HK-2 (cell line): ENCODE measurements around the gene FERMT2.

Source experiments
- DNase-seq: peaks from one replicate; pipeline ENCODE4 v3.0.0-alpha.2; 2018; ENCODE audit not compliant: unreplicated experiment

Gene FERMT2

DNA sequence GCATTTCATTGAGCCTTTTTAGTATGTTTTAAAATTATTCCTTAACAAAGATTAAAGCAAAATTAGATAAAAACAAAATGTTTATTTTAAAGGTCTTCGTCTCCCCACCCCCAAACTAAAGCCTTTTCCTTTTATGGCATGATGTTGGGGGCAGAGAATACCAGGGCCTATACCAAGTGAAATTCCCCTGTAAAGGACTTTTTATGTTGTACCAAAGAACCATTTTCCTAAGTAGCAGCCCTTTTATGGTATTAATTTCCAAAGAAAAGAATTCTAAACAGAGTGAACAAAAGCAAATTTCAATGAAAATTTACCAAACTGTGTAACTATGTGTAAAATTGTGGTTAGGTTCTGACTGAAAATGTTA is 87.5 kb downstream of the FERMT2 start:
- no peak for DNase-seq

DNA sequence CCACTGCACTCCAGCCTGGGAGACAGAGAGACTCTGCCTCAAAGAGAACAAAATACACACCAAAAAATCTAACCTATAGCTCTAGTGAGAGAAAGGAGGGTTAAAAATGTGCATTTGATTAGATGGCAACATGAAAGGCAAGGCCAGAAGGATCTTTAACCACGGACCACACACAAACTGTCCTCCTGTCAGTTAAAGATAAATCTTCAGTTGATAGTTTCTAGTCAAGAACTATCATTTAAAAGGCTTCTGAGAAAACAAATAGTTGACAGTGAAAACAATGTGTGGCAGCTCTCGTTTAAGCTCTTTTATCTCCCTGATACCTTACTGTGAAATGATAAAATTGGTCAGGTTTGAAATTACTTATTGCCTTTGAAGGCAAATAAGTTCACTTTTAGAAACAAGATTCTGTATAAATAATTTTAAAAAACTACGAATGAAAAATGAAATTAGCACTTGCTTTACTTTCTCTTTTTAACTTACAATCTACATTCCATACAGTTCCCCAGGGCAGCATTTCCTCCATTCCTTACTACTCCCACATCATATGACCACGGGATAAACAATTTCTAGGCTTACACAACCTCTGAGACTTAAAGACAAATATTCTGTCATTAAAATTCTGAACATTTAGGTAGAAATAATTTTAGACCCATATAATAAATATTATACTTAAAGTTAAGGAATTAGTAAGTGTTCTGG is 88.1 kb downstream of the FERMT2 start:
- DNase-seq, result no peak

GRCh38 chr14:52861403-52861802 is 89.4 kb downstream of the FERMT2 start:
- DNase-seq, result no peak

DNA sequence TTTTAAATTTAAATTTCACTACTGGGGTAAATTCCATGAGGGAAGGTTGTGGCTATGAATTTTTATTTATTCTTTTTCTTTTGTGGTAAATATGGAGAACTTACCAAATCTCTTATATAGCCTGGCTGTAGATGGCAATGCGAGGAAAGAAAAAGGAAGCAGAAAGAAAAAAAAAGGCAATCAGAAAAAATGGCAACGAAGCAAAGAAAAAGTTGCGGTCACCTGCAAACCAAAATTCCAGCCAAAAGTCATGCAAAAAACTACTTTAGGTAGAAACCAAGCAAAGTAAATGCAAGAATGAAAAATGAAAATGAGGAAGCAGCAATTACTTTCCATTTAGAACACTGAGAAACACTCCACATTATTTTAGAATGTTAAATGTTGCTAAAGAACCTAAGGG is 89.9 kb downstream of the FERMT2 start:
- no peak for DNase-seq

DNA sequence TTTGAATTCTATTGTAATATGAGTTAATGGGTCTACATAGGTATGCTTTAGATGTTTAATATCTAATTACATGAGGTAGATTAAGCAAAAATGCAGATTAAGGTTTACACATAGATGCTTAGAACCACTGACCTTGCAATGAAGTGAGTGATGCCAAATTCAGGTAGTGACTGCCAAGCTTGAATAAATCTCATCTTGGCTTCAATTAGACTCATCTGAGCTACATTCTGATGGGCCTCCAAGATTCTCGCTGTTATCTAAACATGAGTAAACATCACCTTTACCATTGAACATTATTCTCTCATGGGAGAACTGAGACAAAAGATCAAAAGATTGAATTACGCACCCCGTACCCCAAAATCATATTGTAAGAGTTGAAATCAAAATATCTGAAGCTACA is 90.6 kb downstream of the FERMT2 start:
- DNase-seq, result no peak

DNA sequence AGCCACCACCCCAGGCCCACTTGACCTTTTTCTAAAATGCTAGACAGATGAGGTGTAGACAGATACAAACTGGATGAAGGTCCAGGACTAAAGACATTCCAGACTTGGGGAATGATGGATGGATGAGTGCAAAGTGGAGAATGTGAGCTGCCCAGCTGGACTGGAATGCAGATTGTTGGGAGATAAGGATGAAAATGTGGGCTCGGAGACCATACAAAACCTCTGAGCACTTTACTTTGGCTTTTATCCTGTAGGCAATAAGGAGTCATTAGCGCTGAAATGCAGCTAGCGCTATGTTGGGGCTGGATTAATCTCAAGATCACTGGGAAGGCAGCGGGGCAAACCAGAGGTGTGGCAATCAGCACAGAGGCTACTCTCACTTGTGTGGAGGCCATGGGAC is 94.7 kb downstream of the FERMT2 start:
- no peak for DNase-seq

- no peak for DNase-seq
Measured at GRCh38 chr14:52853522-52853854, 97.4 kb downstream of the FERMT2 start.

DNA sequence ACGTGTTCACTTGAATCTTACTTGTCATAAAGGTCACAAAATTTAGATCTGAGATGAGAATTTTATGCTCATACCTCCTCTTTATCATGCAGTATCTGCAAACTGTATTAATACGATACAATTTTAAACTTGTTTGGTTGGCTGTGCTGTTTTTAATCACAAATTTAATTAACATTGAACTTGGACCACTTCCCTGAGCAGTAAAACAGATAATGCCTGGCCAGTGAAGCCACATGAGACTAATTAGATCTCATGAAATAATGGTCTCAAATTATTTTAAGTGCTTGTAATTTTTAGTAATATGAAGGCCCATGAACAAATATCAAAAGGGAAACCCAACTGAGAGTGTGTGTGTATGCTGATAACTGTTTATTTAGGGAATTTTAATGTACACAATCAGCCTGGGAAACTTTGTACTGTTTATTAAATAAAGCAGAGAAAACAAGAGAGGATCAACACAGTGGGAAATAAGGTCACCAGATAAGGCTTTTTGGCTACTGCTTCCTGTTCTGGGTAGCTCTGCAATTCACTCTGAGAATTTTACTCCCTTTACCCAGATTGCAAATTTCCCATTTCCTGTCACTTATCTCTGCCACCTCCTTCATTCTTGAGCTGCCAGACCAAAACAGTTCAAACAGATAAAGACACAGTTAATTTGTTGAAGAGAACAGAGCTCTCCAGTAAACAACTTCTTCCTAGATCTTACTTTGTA is 97.9 kb downstream of the FERMT2 start:
- DNase-seq, result no peak

- no peak for DNase-seq
Measured at GRCh38 chr14:52850451-52850909, 100.4 kb downstream of the FERMT2 start.

- no peak for DNase-seq
Measured at GRCh38 chr14:52848626-52849025, 102.2 kb downstream of the FERMT2 start.

GRCh38 chr14:52846591-52846990 is 104.3 kb downstream of the FERMT2 start:
- no peak for DNase-seq

GRCh38 chr14:52845081-52845480 is 105.8 kb downstream of the FERMT2 start:
- no peak for DNase-seq

- DNase-seq, result no peak
Measured at GRCh38 chr14:52844262-52845060, 106.4 kb downstream of the FERMT2 start.

GRCh38 chr14:52840877-52841276 is 110.0 kb downstream of the FERMT2 start:
- DNase-seq, result no peak

GRCh38 chr14:52837451-52837850 is 113.4 kb downstream of the FERMT2 start:
- no peak for DNase-seq

GRCh38 chr14:52836063-52836462 is 114.8 kb downstream of the FERMT2 start:
- DNase-seq, result no peak

- no peak for DNase-seq
Measured at GRCh38 chr14:52835122-52835903, 115.5 kb downstream of the FERMT2 start.

DNA sequence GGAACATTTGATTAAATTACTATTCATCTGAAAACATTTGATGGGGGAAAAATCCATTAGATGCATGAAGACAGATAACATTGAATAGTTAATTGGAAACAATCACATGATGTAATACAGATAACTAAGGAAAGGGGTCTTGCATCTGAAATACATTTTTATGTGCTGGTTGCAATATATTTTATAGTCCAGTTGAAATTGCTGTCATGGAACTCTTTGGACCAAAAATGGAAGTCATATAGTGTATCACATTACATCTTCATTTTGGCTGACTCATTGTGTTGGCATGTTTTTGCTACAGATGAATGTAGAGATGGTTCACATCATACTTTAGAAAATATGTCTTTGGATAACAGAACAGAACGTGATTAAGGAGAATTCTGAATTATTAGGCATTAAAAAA is 116.4 kb downstream of the FERMT2 start:
- no peak for DNase-seq

DNA sequence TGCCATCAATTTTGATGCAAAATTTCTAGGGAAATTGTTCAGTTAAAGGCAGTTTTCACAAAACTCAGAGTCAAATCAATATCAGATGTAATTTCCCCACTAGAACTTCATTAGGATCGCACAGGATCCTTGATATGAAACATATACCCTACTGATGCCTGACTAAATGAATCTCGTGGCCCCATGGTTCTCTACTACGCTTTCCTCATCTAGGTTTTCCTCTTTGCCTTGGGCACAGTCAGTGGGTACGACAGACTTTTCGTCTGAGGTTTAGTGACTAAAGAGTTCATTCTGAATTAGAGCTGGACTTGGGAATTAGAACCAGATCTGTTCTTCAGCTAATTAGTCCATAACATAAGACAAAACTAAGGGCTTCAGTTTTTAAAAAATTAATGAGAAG is 117.0 kb downstream of the FERMT2 start:
- DNase-seq, result no peak

DNA sequence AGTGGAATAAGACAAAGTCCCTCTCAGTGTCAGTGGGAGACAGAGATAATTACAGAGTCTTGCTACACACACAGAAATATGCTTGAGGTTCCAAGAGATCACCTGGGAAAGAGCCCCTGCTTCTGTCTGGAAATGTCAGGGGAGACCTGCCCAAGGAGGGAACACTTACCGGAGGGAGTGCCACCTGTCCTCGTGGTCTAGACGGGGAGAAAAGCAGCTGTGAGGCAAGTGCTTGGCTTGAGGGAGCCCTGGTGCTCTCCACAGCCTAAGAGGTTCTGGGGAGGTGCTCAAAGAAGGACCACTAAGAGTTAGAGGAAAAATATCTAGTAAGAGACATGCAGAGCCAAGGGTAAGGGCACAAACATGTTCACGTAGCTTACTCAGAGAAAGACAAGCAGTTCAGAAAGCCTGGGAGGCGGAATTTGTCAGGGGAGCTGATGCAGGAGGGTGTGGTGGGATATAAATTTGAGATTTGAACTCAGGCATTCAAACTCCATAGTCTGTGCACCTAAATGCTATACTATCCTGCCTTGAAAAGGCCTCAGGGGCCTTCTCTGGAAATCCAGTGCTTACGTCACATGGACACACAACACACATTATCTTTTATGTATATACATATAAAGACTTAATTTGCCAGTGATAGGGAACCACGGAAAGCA is 121.2 kb downstream of the FERMT2 start:
- DNase-seq, result no peak

- no peak for DNase-seq
Measured at GRCh38 chr14:52827426-52827825, 123.4 kb downstream of the FERMT2 start.

GRCh38 chr14:52825085-52825484 is 125.8 kb downstream of the FERMT2 start:
- no peak for DNase-seq
